HCT116 (cell line): ENCODE data around the gene GRIN1.

Experiments
- ELF1 ChIP-seq: IDR thresholded peaks from 2 replicates; pipeline ENCODE4 v1.6.1; 2012; ENCODE audit warnings: low read depth, borderline replicate concordance
- EZH2 ChIP-seq: fragments of 200-600 bp; sonication (generic); IDR thresholded peaks from 2 replicates; pipeline ENCODE4 v1.6.1; 2017; ENCODE audit warnings: antibody characterized with exemption, mixed run types
- POLR2A ChIP-seq: IDR thresholded peaks from 2 replicates; pipeline ENCODE4 v1.7.0; 2011; ENCODE audit warnings: borderline replicate concordance; ENCODE audit not compliant: insufficient read depth, insufficient read length; ENCODE audit errors: extremely low read depth
- POLR2AphosphoS5 ChIP-seq: IDR thresholded peaks from 2 replicates; pipeline ENCODE4 v1.6.1; 2011; ENCODE audit warnings: mild to moderate bottlenecking, low read depth, low read length, moderate library complexity
- RAD21 ChIP-seq: IDR thresholded peaks from 2 replicates; pipeline ENCODE4 v1.6.1; 2012; ENCODE audit warnings: low read depth, mild to moderate bottlenecking
- SP1 ChIP-seq: IDR thresholded peaks from 2 replicates; pipeline ENCODE4 v1.6.1; 2012; ENCODE audit warnings: low read depth
- YY1 ChIP-seq: IDR thresholded peaks from 2 replicates; pipeline ENCODE4 v1.6.1; 2011; ENCODE audit warnings: low read length, low read depth, moderate library complexity, mild to moderate bottlenecking; ENCODE audit not compliant: insufficient replicate concordance; ENCODE audit errors: extremely low read depth
- TF ChIP-seq, protein P1 (sequence below), 3 experiments: fragments of 200-600 bp in 1 of 3; sonication (generic) in 1 of 3; IDR thresholded peaks in 2 of 3; conservative IDR thresholded peaks in 1 of 3; 2 replicates each; pipeline ENCODE4 v1.5.1; 2012 to 2017; ENCODE audit warnings: low read depth in 2 of 3, low read length in 2 of 3, antibody characterized with exemption in 1 of 3, borderline replicate concordance in 1 of 3, control low read depth in 1 of 3, mild to moderate bottlenecking in 1 of 3, mixed read lengths in 1 of 3, mixed run types in 1 of 3, moderate library complexity in 1 of 3; ENCODE audit not compliant: insufficient read depth in 1 of 3

DNA sequence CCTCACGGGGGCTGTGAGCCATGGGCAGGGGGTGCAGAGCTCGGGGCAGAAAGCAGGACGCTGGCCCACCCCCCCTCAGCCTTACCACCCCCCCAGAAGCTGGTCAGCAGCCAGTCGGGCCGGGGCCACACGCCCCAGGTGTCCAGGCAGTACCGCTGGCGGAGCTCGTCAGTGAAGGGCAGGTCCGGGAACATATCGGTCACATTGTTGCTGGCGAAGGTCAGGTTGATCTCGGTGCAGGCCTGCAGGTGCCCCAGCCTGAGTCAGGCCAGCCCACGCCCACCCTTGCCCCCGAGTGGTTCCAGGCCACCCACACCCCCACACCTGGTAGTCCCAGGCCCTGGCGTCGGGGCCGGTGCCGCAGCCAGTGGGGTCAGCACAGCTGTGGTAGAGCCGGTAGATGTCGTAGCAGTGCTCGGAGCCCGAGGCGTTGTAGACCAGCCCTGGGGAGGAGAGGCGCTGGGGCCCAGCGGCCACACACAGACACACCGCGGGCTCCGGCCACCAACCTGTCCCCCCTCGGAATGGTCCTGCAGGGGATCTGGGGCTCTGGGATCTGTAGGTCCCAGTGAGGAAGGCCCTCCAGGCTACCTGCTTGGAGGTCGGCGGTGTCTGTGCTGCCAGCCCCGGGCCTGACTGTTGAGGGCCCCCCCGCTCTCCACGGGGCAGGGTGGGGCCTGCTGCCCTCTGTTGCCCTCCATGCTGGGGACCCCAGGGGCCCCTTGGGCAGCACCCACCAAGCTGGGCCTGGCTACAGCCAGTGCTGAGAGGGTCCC, 27.0 kb upstream of the GRIN1 start:
- TF ChIP-seq SP1 (no peak), POLR2A (no peak), EZH2 (no peak), POLR2AphosphoS5 (no peak), YY1 (no peak), RAD21 (no peak), ELF1 (no peak)
- TF ChIP-seq, protein P1, sequence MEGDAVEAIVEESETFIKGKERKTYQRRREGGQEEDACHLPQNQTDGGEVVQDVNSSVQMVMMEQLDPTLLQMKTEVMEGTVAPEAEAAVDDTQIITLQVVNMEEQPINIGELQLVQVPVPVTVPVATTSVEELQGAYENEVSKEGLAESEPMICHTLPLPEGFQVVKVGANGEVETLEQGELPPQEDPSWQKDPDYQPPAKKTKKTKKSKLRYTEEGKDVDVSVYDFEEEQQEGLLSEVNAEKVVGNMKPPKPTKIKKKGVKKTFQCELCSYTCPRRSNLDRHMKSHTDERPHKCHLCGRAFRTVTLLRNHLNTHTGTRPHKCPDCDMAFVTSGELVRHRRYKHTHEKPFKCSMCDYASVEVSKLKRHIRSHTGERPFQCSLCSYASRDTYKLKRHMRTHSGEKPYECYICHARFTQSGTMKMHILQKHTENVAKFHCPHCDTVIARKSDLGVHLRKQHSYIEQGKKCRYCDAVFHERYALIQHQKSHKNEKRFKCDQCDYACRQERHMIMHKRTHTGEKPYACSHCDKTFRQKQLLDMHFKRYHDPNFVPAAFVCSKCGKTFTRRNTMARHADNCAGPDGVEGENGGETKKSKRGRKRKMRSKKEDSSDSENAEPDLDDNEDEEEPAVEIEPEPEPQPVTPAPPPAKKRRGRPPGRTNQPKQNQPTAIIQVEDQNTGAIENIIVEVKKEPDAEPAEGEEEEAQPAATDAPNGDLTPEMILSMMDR (IDR thresholded peaks at IDR 0.05 in 2 of 3, conservative IDR thresholded peaks at IDR 0.05 in 1 of 3; ENCODE audit: borderline replicate concordance in 1 of 3, insufficient read depth in 1 of 3, low read depth in 2 of 3, low read length in 2 of 3): no peak
